HUES6 (cell line): ENCODE data around the gene MFGE8.

Experiments used
- H3K27ac ChIP-seq: 2 replicates; pipeline ENCODE4 v1.7.0; 2013; ENCODE audit warnings: low read depth, mild to moderate bottlenecking, low read length, inconsistent platforms
- H3K27me3 ChIP-seq: 2 replicates; pipeline ENCODE4 v1.6.1; 2013; ENCODE audit warnings: low read length; ENCODE audit not compliant: control insufficient read depth, insufficient read depth
- H3K36me3 ChIP-seq: 2 replicates; pipeline ENCODE4 v1.6.1; 2013; ENCODE audit warnings: low read length; ENCODE audit not compliant: control insufficient read depth, insufficient read depth
- H3K4me1 ChIP-seq: 2 replicates; pipeline ENCODE4 v1.6.1; 2013; ENCODE audit warnings: low read length; ENCODE audit not compliant: control insufficient read depth, insufficient read depth
- H3K4me3 ChIP-seq: 2 replicates; pipeline ENCODE4 v1.5.1; 2013; ENCODE audit warnings: low read depth, low read length
- H3K9ac ChIP-seq: one replicate; pipeline ENCODE4 v1.6.1; 2013; ENCODE audit warnings: mild to moderate bottlenecking, low read length
- H3K9me3 ChIP-seq: 2 replicates; pipeline ENCODE4 v1.6.1; 2013; ENCODE audit warnings: low read depth, low read length; ENCODE audit not compliant: control insufficient read depth, insufficient read depth

MFGE8 gene

DNA sequence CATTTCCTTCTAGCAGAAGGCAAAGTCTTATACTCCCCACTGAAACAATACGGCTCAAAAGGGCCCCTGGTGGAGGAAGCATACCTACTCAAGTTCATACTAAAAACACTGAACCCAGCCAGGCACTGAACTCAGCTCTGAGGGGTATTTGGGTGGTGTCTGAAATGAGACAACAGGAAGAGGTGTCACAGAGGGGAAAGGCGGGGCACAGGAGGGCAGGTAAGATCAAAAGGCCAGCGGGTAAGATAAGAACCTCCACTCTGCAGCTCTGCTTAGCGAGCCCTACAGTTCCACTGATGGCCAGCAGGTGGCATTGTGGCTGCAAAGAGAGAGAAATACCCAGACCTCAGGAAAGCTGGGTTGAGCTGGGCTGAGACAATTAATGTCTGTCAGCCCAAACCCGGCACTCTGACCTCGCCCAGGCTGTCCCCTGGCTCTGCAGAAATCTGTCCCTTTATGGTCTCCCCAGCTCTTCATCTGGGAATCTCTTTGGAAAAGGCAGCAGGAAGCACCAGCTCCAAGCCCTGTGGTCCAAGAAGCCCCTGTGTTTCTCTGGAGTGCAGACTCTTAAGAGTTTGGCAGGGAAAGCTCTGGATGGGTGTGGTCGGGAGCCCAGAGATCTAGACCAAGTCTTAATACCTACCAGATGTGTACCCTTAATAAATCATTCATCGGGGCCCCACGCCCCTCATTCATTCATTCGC is 8.4 kb downstream of the MFGE8 start:
- H3K27ac ChIP-seq = no peak overlapping the region
- no peak overlapping the region for H3K4me3 ChIP-seq
- no peaks in the 10 kb centered on the region for H3K9me3 ChIP-seq
- H3K9ac ChIP-seq = no peak overlapping the region
- peaks cover 92% of the 10 kb centered on the region for H3K36me3 ChIP-seq
- no peaks in the 10 kb centered on the region for H3K27me3 ChIP-seq
- H3K4me1 ChIP-seq = peaks cover 10% of the 10 kb centered on the region

DNA sequence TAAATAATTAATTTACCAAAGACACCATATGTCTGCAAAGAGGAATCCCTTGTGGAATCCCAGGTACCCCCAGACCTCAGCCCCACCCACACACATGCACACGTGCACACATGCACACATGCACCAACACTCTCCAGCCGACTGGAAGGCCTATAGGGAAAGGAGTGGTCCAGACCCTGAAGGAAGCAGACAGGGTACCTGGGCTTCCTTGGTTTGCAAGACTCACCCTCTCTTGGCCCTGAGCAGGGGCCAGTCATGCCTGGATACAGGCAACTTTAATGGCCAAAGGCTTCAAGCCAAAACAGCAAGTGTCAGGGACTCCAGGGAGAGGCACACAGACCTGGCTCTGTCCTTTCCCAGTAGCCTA is 8.9 kb downstream of the MFGE8 start:
- H3K36me3 ChIP-seq = peaks cover 92% of the 10 kb centered on the region
- H3K27ac ChIP-seq = no peak overlapping the region
- H3K4me1 ChIP-seq = peaks cover 10% of the 10 kb centered on the region
- H3K9me3 ChIP-seq = no peaks in the 10 kb centered on the region
- H3K4me3 ChIP-seq = no peak overlapping the region
- H3K9ac ChIP-seq = no peak overlapping the region
- no peaks in the 10 kb centered on the region for H3K27me3 ChIP-seq

DNA sequence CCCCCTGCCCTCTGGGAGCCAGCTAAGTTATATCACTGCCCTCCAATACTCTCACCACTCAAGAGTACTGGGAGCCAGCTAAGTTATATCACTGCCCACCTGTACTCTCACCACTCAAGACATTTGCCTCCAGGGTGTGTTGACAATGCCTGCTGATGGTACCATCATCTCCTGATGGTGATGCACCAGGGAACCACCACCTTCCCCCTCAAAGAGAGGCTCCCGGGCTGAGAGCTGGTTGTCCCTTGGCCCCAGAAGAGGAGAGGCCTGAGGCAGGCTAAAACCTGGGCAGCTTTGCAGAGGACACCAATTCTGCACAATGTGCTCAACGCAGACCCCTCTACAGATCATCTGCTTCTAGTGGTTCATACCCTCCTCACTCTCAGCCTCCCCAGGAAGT is 10.3 kb downstream of the MFGE8 start:
- no peak overlapping the region for H3K4me3 ChIP-seq
- peaks cover 80% of the 10 kb centered on the region for H3K36me3 ChIP-seq
- H3K9ac ChIP-seq = no peak overlapping the region
- H3K9me3 ChIP-seq = no peaks in the 10 kb centered on the region
- no peaks in the 10 kb centered on the region for H3K27me3 ChIP-seq
- peaks cover 19% of the 10 kb centered on the region for H3K4me1 ChIP-seq
- H3K27ac ChIP-seq = no peak overlapping the region

DNA sequence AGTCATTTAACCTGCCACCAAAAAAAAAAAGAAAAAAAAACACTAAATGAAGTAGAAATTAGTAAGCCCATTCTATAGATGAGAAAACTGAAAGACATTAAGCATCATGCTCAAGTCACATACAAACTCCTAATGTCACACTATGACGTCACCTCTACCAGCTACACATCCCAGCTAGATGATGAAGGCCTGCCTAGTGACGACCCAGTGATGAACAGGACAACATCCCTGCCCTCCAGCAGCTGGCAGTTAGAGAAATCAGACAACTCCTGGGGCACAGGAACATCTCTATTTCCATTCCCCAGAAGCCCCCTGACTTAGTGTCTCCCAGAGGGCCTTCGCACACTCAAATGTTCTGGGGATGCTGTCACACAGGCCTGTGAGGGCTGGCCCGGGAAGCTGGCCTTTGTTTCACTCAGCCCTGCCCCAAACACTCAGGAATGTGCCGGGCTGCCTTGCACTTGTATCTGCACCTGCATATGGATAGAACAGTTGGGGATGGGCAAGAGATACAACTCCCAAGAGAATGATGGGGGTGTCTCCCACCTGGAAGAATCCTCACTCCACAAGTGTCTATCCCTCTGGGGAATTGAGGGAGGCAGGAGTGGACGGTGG is 10.9 kb downstream of the MFGE8 start:
- H3K9me3 ChIP-seq = no peaks in the 10 kb centered on the region
- peaks cover 23% of the 10 kb centered on the region for H3K4me1 ChIP-seq
- no peak overlapping the region for H3K9ac ChIP-seq
- H3K27me3 ChIP-seq = no peaks in the 10 kb centered on the region
- peaks cover 75% of the 10 kb centered on the region for H3K36me3 ChIP-seq
- H3K4me3 ChIP-seq = no peak overlapping the region
- H3K27ac ChIP-seq = no peak overlapping the region

DNA sequence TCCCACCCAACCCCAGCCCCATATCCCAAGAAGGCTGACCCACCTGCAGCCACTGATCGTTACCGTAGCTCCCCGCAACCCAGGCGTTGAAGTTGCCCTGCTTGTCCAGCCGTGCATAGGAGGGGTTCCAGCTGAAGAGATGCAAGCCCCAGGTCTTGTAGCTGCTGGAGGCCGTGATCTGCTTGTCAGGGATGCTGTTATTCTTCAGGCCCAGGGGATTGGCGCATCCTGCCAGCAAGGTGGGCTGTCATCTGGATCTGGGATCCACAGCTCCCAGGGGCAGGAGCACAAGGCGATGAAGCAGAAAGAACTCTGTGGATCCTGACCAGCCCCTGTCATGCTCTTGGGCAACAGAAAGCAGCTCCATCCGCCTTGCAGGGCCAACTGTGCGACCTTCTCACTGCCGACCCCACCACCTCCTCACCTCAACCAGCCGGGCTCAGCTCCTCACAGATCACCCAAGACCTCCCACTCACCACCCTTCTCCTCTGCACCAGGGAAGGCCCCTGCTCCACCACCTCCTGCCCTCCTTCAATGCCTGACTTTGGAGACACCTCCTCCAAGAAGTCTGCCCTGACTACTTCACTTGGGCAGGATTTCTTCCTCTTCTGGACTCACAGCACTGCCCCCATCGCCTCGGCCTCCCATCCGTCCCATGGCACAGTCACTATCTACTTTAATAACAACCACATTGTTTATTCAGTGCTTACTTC is 11.5 kb downstream of the MFGE8 start:
- Histone ChIP-seq H3K27ac (no peak overlapping the region), H3K36me3 (peaks cover 68% of the 10 kb centered on the region), H3K9me3 (no peaks in the 10 kb centered on the region), H3K9ac (no peak overlapping the region), H3K27me3 (0 out of 2 replicates have a peak, but pooled peaks cover 1% of the 10 kb centered on the region), H3K4me3 (no peak overlapping the region), H3K4me1 (peaks cover 30% of the 10 kb centered on the region)

DNA sequence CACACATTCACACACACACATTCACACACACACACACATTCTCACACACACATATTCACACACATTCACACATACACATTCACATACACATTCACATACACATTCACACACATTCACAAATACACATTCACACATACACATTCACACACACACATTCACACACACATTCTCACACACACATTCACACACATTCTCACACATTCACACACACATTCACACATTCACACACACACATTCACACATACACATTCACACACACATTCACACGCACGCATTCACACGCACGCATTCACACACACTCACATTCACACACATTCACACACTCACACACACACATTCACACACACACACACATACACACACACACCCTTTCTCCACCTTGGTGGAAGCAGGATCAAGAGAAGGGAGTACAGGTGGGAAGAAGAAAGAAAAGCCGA is 12.2 kb downstream of the MFGE8 start:
- Histone ChIP-seq H3K4me1 (peaks cover 36% of the 10 kb centered on the region), H3K36me3 (peaks cover 62% of the 10 kb centered on the region), H3K9me3 (no peaks in the 10 kb centered on the region), H3K27ac (no peak overlapping the region), H3K4me3 (no peak overlapping the region), H3K27me3 (0 out of 2 replicates have a peak, but pooled peaks cover 3% of the 10 kb centered on the region), H3K9ac (no peak overlapping the region)

DNA sequence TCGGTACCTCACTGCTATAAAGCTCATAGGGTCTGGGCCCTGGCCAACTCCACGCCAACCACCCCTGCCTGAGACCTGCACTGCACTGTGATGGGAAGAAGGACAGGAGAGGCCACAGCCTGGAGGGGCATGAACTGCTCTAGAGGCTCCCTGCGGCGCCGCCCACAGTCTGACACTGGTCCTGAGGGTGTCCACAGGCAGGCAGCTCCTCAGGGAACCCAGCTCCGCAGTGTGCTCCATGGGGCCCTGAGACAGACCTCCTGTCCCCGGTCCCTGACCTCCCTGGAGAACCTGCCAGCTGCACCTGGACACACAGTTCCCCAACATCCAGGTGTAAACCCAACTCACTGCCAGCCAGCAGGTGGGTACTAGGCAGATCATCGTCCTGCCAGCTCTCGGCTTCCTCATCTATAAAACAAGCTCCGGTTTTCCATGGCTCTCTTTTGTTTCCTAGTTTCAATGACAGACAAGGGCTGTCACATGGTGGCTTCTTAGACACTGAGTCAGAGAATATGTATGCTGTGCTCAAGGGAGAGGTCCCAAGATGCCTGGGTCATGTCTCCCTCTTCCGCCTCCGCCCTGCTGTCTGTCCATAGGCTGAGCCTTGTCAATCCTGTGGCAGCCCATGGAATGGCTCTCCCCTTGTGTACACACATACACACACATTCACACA is 12.7 kb downstream of the MFGE8 start:
- Histone ChIP-seq H3K4me3 (no peak overlapping the region), H3K9ac (no peak overlapping the region), H3K4me1 (peaks cover 40% of the 10 kb centered on the region), H3K27me3 (peaks cover 7% of the 10 kb centered on the region), H3K9me3 (no peaks in the 10 kb centered on the region), H3K27ac (no peak overlapping the region), H3K36me3 (peaks cover 56% of the 10 kb centered on the region)

DNA sequence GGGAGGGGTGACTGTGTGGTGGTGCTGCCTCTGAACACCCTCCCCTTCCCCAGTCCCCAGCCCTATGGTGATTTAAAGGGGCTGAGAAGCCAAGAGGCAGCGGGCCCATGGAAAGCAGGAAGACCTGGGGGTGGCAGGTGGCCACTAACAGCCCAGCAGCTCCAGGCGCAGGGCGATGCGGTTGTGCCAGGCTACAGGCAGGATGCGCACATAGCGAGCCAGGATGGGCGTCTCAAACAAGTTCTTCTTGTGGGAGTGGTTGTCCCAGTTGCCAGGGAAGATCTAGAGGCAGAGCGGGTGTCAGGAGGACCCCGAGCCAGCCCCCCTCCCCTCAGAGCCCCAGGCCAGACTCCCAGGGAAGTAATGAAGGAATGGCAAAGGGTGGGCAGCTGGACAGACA is 13.9 kb downstream of the MFGE8 start:
- Histone ChIP-seq H3K27me3 (peaks cover 18% of the 10 kb centered on the region), H3K9ac (no peak overlapping the region), H3K27ac (no peak overlapping the region), H3K4me3 (no peak overlapping the region), H3K36me3 (peaks cover 49% of the 10 kb centered on the region), H3K9me3 (no peaks in the 10 kb centered on the region), H3K4me1 (peaks cover 30% of the 10 kb centered on the region)

DNA sequence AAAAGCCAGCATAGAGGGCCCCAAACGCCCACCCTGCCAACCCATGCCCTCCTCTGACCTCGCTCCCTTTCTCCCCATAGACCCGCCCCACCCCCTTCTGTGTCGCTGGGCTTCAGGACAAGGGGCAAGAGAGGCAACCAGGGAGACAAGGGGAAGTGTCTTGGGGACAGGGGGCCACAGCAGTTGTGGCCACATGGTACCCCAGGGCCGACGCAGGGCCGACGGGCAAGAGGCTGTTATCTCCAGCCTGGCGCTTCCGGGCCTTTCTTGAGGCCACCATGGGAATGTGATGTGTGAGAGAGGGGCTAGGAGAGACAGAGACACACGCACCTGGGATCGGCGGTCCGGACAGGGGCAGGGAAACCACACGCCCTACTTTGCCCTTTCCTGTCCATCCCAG is 14.4 kb downstream of the MFGE8 start:
- H3K27ac ChIP-seq = no peak overlapping the region
- H3K9ac ChIP-seq = no peak overlapping the region
- peaks cover 22% of the 10 kb centered on the region for H3K27me3 ChIP-seq
- no peak overlapping the region for H3K4me3 ChIP-seq
- H3K9me3 ChIP-seq = no peaks in the 10 kb centered on the region
- peaks cover 30% of the 10 kb centered on the region for H3K4me1 ChIP-seq
- H3K36me3 ChIP-seq = peaks cover 44% of the 10 kb centered on the region

DNA sequence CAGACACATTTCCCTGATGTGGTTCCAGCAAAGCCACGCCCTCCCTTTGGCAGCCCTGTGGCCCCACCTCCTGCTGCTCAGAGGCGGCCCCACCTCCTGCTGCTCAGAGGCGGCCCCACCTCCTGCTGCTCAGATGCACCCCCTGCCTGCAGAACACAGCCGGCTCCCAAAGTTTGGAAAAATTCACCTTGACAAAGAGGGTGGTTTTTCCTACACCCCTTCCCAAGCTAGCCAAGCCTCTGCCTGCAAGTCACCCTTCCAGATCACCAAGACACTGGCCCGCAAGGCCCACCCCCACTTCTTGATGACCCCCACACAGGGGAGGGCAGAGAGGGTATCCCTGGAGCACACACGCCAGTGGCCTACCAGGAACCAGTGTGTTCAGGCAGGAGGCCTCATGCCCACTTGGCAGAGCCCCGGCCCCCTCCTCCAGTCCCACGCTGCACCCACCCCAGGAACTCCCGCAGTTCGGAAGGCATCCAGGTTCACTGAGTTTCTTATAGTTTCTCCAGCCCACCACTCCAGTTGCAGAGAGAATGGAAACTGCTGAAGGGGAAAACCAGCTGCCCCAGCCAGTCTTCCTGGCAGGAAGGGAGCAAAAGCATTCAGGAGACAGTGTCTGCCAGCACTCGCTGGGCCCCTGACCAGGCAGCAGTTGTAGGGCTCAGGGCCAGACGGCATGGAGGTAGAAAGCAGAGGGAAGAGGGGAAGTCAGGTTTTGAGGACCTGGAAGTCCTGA is 15.6 kb downstream of the MFGE8 start:
- peak overlapping the region; percentile 20 for H3K9ac ChIP-seq
- peaks cover 30% of the 10 kb centered on the region for H3K4me1 ChIP-seq
- no peaks in the 10 kb centered on the region for H3K9me3 ChIP-seq
- no peak overlapping the region for H3K27ac ChIP-seq
- H3K4me3 ChIP-seq = no peak overlapping the region; the same call in 1 of the 2 replicates
- H3K27me3 ChIP-seq = peaks cover 22% of the 10 kb centered on the region
- peaks cover 36% of the 10 kb centered on the region for H3K36me3 ChIP-seq
